A549 (cell line): ENCODE measurements around the gene PEPD.

Source experiments
- BHLHE40 ChIP-seq: IDR thresholded peaks from 2 replicates; pipeline ENCODE4 v1.6.1; 2012; ENCODE audit warnings: low read depth, low read length, inconsistent platforms
- CTCF ChIP-seq: fragments of >200 bp; sonication (Bioruptor Twin); formaldehyde crosslinking; IDR thresholded peaks from 3 replicates; pipeline ENCODE4 v1.5.1; 2016
- ELK1 ChIP-seq: fragments of 150-350 bp; IDR thresholded peaks from 2 replicates; pipeline ENCODE4 v1.6.1; 2014; ENCODE audit warnings: low read depth, mild to moderate bottlenecking, low read length
- EP300 ChIP-seq, 2 experiments: fragments of >200 bp; sonication (Bioruptor Twin); formaldehyde crosslinking; IDR thresholded peaks; 2 replicates in 1 of 2; 3 replicates in 1 of 2; pipeline ENCODE4 v1.6.1; 2016 to 2017
- KDM1A ChIP-seq: fragments of 200-600 bp; sonication (generic); IDR thresholded peaks from 2 replicates; pipeline ENCODE4 v1.6.1; 2016; ENCODE audit warnings: low read depth, mild to moderate bottlenecking
- MAFK ChIP-seq: fragments of 450-650 bp; IDR thresholded peaks from 2 replicates; pipeline ENCODE4 v1.6.1; 2014; ENCODE audit not compliant: partially characterized antibody
- NFE2L2 ChIP-seq: fragments of 150-350 bp; conservative IDR thresholded peaks from 2 replicates; pipeline ENCODE4 v1.6.1; 2014; ENCODE audit warnings: low read length
- POLR2AphosphoS2 ChIP-seq: conservative IDR thresholded peaks from 2 replicates; pipeline ENCODE4 v1.6.1; 2012; ENCODE audit warnings: low read length, improper control_type of control experiment, inconsistent platforms
- RARB ChIP-seq: fragments of 250-450 bp; sonication (Bioruptor Pico); IDR thresholded peaks from 2 replicates; pipeline ENCODE4 v1.8.0; 2021; ENCODE audit warnings: mild to moderate bottlenecking, moderate library complexity
- SMC3 ChIP-seq: fragments of >200 bp; sonication (Bioruptor Twin); formaldehyde crosslinking; IDR thresholded peaks from 3 replicates; pipeline ENCODE4 v1.6.1; 2018; ENCODE audit warnings: inconsistent platforms

- TF ChIP-seq RARB (CRISPR knock-in tag), result no peak
- TF ChIP-seq CTCF, result no peak
- TF ChIP-seq POLR2AphosphoS2, result no peak
- no peak for TF ChIP-seq MAFK
- no peak for TF ChIP-seq KDM1A
- no peak for TF ChIP-seq BHLHE40
- no peak for TF ChIP-seq EP300 (IDR thresholded peaks at IDR 0.05)
- no peak for TF ChIP-seq NFE2L2
- TF ChIP-seq ELK1, result no peak
- no peak for TF ChIP-seq SMC3
Measured at GRCh38 chr19:33343859-33344572, 177.6 kb downstream of the PEPD start.
